ENCODE data around the gene FMN2.
"Not testable (repeated sequence)": the region's sequence is repeated elsewhere in the genome, so short reads cannot be mapped to it uniquely, and the experiment has no call there.

GRCh38 chr1:240328382-240328781, 236.7 kb downstream of the FMN2 start:
- not testable (repeated sequence) for TF ChIP-seq CTCF (conservative IDR thresholded peaks at IDR 0.05 in 1 of 2, IDR thresholded peaks at IDR 0.05 in 1 of 2; ENCODE audit: extremely low read depth in 1 of 2, insufficient read depth in 1 of 2, low read depth in 1 of 2, low read length in 2 of 2); EZH2 (IDR thresholded peaks at IDR 0.05; ENCODE audit: borderline replicate concordance, low read length)
